ENCODE data around the gene CHGA. TPM values are rescaled to one million over a fixed set of nuclear protein-coding genes. Genes with fewer than 3 reads are reported as not detected.

Gene CHGA
- total and polyA plus RNA-seq, 2 of the 13 experiments (the other 11 are each of a cell fraction or from before 2014, with no cell fraction given), result not detected

- peak; percentile 87; the same call in 1 of the 2 replicates for TF ChIP-seq HMGXB3 (CRISPR knock-in tag; IDR thresholded peaks at IDR 0.05; ENCODE audit: borderline replicate concordance)
- peak; percentile 90; the same call in 1 of the 2 replicates for TF ChIP-seq SP140L (CRISPR knock-in tag; IDR thresholded peaks at IDR 0.05; ENCODE audit: borderline replicate concordance)
- no peak for TF ChIP-seq ZNF839 (CRISPR knock-in tag; IDR thresholded peaks at IDR 0.05; ENCODE audit: borderline replicate concordance)
- TF ChIP-seq SIX4 (CRISPR knock-in tag; IDR thresholded peaks at IDR 0.05), result peak; percentile 84
- TF ChIP-seq IRF2 (CRISPR knock-in tag; IDR thresholded peaks at IDR 0.05), result peak; percentile 48; the same call in 1 of the 2 replicates
- TF ChIP-seq ZNF232 (CRISPR knock-in tag; IDR thresholded peaks at IDR 0.05; ENCODE audit: borderline replicate concordance), result peak; percentile 98
- TF ChIP-seq ZNF564 (CRISPR knock-in tag; IDR thresholded peaks at IDR 0.05), result peak; percentile 87
- peak; percentile 92 for TF ChIP-seq DBP (CRISPR knock-in tag; IDR thresholded peaks at IDR 0.05; ENCODE audit: not compliant biosample characterization)
- TF ChIP-seq FUBP1 (CRISPR knock-in tag; IDR thresholded peaks at IDR 0.05; ENCODE audit: borderline replicate concordance), result no peak
- peak; percentile 93; the same call in 1 of the 2 replicates for TF ChIP-seq FOXC1 (CRISPR knock-in tag; IDR thresholded peaks at IDR 0.05; ENCODE audit: borderline replicate concordance)
- no peak for TF ChIP-seq REXO4 (CRISPR knock-in tag; IDR thresholded peaks at IDR 0.05; ENCODE audit: borderline replicate concordance)
- TF ChIP-seq HNRNPH1 (optimal IDR thresholded peaks at IDR 0.05; ENCODE audit: low read depth, low read length), result no peak
- no peak for TF ChIP-seq ZNF101 (CRISPR knock-in tag; IDR thresholded peaks at IDR 0.05; ENCODE audit: borderline replicate concordance, low read depth)
- TF ChIP-seq NFKBIZ (CRISPR knock-in tag; IDR thresholded peaks at IDR 0.05), result 0 out of 2 replicates have a peak, but pooled peaks have one; percentile 77
- no peak for TF ChIP-seq MED8 (CRISPR knock-in tag; IDR thresholded peaks at IDR 0.05; ENCODE audit: insufficient replicate concordance)
- peak; percentile 79; the same call in 1 of the 2 replicates for TF ChIP-seq KDM3A (CRISPR knock-in tag; IDR thresholded peaks at IDR 0.05; ENCODE audit: low read depth)
- TF ChIP-seq POLR2AphosphoS2 (IDR thresholded peaks at IDR 0.05; ENCODE audit: low read depth, low read length), result no peak
- peak; percentile 95 for TF ChIP-seq TGIF2 (CRISPR knock-in tag; IDR thresholded peaks at IDR 0.05)
- peak; percentile 71 for TF ChIP-seq GABPB1 (CRISPR knock-in tag; IDR thresholded peaks at IDR 0.05)
Measured at GRCh38 chr14:92922883-92923743, at the start of gene CHGA (continued).
